B cell (primary cell): ENCODE data around the gene DDI2. TPM values are rescaled to one million over a fixed set of nuclear protein-coding genes. Genes with fewer than 3 reads are reported as not detected.

Experiments
- ATAC-seq: fragments of 200-7000 bp; cut with Tn5 transposase; one replicate; pipeline ENCODE4 v1.10.0; 2021; ENCODE audit warnings: low read depth, mild to moderate bottlenecking, moderate number of reproducible peaks, moderate library complexity
- CTCF ChIA-PET: fragments of 350-600 bp; sonication (Branson Sonifier 250); formaldehyde crosslinking; loops from one replicate; lab custom pipeline; 2021; ENCODE audit warnings: antibody characterized with exemption, inconsistent platforms; lab: Charles Lee
- POLR2A ChIA-PET: fragments of 350-600 bp; sonication (Branson Sonifier 250); formaldehyde crosslinking; loops from one replicate; lab custom pipeline; 2021; ENCODE audit warnings: antibody characterized with exemption; lab: Charles Lee
- DNase-seq: peaks from one replicate; pipeline ENCODE4 v3.0.0; 2013
- H2AFZ ChIP-seq: 2 replicates; pipeline ENCODE4 v1.6.1; 2012; ENCODE audit warnings: mild to moderate bottlenecking, low read depth, low read length; ENCODE audit not compliant: insufficient read depth, poor library complexity, severe bottlenecking
- H3K27ac ChIP-seq, 2 donors: 1 replicate in 1 of 2; 2 replicates in 1 of 2; pipeline ENCODE4 v1.5.1; 2012 to 2013; ENCODE audit warnings: low read length in 2 of 2, mild to moderate bottlenecking in 2 of 2, moderate library complexity in 1 of 2
- H3K27me3 ChIP-seq, 4 experiments: fragments of 200-600 bp in 1 of 4; sonication (generic) in 1 of 4; replicated peaks in 1 of 4; 1 replicate in 2 of 4; 2 replicates in 2 of 4; pipeline versions ENCODE4 v1.6.1 to v1.7.0; 2013 to 2016; ENCODE audit warnings: low read length in 3 of 4, mild to moderate bottlenecking in 2 of 4, mixed read lengths in 1 of 4, moderate library complexity in 1 of 4; ENCODE audit not compliant: insufficient read depth in 4 of 4, control insufficient read depth in 3 of 4; ENCODE audit errors: control extremely low read depth in 1 of 4
- H3K36me3 ChIP-seq, 2 experiments: replicated peaks in 1 of 2; 1 replicate in 1 of 2; 2 replicates in 1 of 2; pipeline versions ENCODE4 v1.6.1 to v1.7.1; 2013; ENCODE audit warnings: low read length in 1 of 2; ENCODE audit not compliant: insufficient read depth in 2 of 2, control insufficient read depth in 1 of 2; ENCODE audit errors: control extremely low read depth in 1 of 2, extremely low read depth in 1 of 2
- H3K4me1 ChIP-seq, 2 donors: fragments of 200-600 bp in 1 of 2; sonication (generic) in 1 of 2; 1 replicate in 1 of 2; 2 replicates in 1 of 2; pipeline versions ENCODE4 v1.5.1 to v1.6.1; 2013 to 2017; ENCODE audit warnings: low read length in 2 of 2; ENCODE audit not compliant: control insufficient read depth in 2 of 2, insufficient read depth in 2 of 2
- H3K4me2 ChIP-seq: replicated peaks from 2 replicates; pipeline ENCODE3; 2012; ENCODE audit warnings: mild to moderate bottlenecking, low read depth, low read length; ENCODE audit not compliant: poor library complexity, severe bottlenecking
- H3K4me3 ChIP-seq, 5 experiments: fragments of 200-600 bp in 1 of 5; sonication (generic) in 1 of 5; 1 replicate in 3 of 5; 2 replicates in 2 of 5; pipeline versions ENCODE4 v1.5.1 to v1.7.0; 2011 to 2016; ENCODE audit warnings: low read length in 4 of 5, mild to moderate bottlenecking in 4 of 5, low read depth in 2 of 5, control low read depth in 1 of 5, moderate library complexity in 1 of 5; ENCODE audit not compliant: insufficient read depth in 1 of 5; ENCODE audit errors: control extremely low read depth in 1 of 5, extremely low read depth in 1 of 5
- H3K79me2 ChIP-seq: fragments of 200-600 bp; sonication (generic); one replicate; pipeline ENCODE4 v1.6.0; 2016; ENCODE audit warnings: low read length; ENCODE audit not compliant: control insufficient read depth, insufficient read depth
- H3K9ac ChIP-seq: fragments of 200-600 bp; sonication (generic); 2 replicates; pipeline ENCODE4 v1.6.1; 2017; ENCODE audit warnings: mild to moderate bottlenecking, low read length, moderate library complexity
- H3K9me3 ChIP-seq, 3 donors: one replicate each; pipeline versions ENCODE4 v1.6.1 to v1.7.1; 2013; ENCODE audit warnings: low read length in 2 of 3; ENCODE audit not compliant: control insufficient read depth in 2 of 3, insufficient read depth in 1 of 3; ENCODE audit errors: control extremely low read depth in 1 of 3
- H4K20me1 ChIP-seq: 2 replicates; pipeline ENCODE4 v1.6.0; 2012; ENCODE audit warnings: mild to moderate bottlenecking, low read length; ENCODE audit not compliant: insufficient read depth, control insufficient read depth, poor library complexity, severe bottlenecking
- H3K27ac Mint-ChIP-seq: one replicate; pipeline ENCODE4 v1.8.0; 2021; ENCODE audit warnings: mixed read lengths
- H3K27me3 Mint-ChIP-seq: one replicate; pipeline ENCODE4 v1.8.0; 2021; ENCODE audit warnings: mixed read lengths
- H3K4me1 Mint-ChIP-seq: one replicate; pipeline ENCODE4 v1.8.0; 2021; ENCODE audit warnings: mixed read lengths
- H3K4me3 Mint-ChIP-seq: one replicate; pipeline ENCODE4 v1.8.0; 2021; ENCODE audit warnings: mixed read lengths
- H3K9me3 Mint-ChIP-seq: one replicate; pipeline ENCODE4 v1.8.0; 2022; ENCODE audit warnings: mixed read lengths; ENCODE audit not compliant: insufficient read depth
- CTCF ChIP-seq: fragments of 200-600 bp; IDR thresholded peaks from one replicate; pipeline ENCODE4 v1.8.0; 2022; ENCODE audit warnings: antibody characterized with exemption, mild to moderate bottlenecking
- EZH2 ChIP-seq: IDR thresholded peaks from 2 replicates; pipeline ENCODE4 v1.6.1; 2012; ENCODE audit warnings: borderline replicate concordance, low read depth, mild to moderate bottlenecking, moderate library complexity, low read length; ENCODE audit not compliant: insufficient read depth, poor library complexity, severe bottlenecking
- WGBS: methylation state at CpG from one replicate; pipeline ENCODE4 v1.1.5; 2013; ENCODE audit warnings: missing lambda C conversion rate; ENCODE audit not compliant: insufficient coverage; 5-methylcytosine and 5-hydroxymethylcytosine counted together
- intact Hi-C: fragments of 100-400 bp; cut with micrococcal nuclease; formaldehyde crosslinking; loops from one replicate; pipeline ENCODE4 v1.10.0; 2022
- polyA plus RNA-seq: library from polyadenylated mRNA; depleted of rRNA; stranded (reverse); fragments of >200 nt; gene quantifications from 2 replicates; pipeline ENCODE4 v1.2.3, GENCODE V29; 2012
- total RNA-seq, 2 donors: library from RNA; stranded (reverse); fragments of 120-200 nt in 1 of 2; gene quantifications; 1 replicate in 1 of 2; 2 replicates in 1 of 2; pipeline versions ENCODE4 v1.2.3 to v1.2.4, GENCODE V29; 2013 to 2022

DDI2 gene
- total and polyA plus RNA-seq, 2 donors (not counting 1 experiment from before 2014, with no cell fraction given): 8.5 to 61.0 TPM

GRCh38 chr1:15682936-15683341 lies 65.7 kb downstream of the DDI2 start:
- H3K27me3 Mint-ChIP-seq: no peaks in the 10 kb centered on the region
- DNase-seq (peak; percentile 39), ATAC-seq (no peak)
- WGBS: 95% methylated on average over 4 of the region's 4 CpGs
- H3K4me1 ChIP-seq: peaks cover 41 to 64% of the 10 kb centered on the region in 2 donors
- H3K4me2 ChIP-seq: peak overlapping the region; percentile 100
- ChIA-PET POLR2A (interaction anchor here (3.3 kb wide), 1 partner anchor 13 kb away, joined by 20 read pairs; no protein-coding TSS in a partner anchor), CTCF (no interaction called here)
- no peaks in the 10 kb centered on the region for H3K36me3 ChIP-seq
- peaks cover 44% of the 10 kb centered on the region for H3K79me2 ChIP-seq
- peaks cover 65% of the 10 kb centered on the region for H3K4me1 Mint-ChIP-seq
- H2AFZ ChIP-seq: peak overlapping the region; percentile 32
- intact Hi-C loops: loop anchor here (1.0 to 5.0 kb wide), 3 partner anchors 14 to 284 kb away; partner anchors contain the start of gene CASP9
- peaks cover 8% of the 10 kb centered on the region for H4K20me1 ChIP-seq
- H3K9me3 ChIP-seq: peaks cover 0 to 10% (median 0%) of the 10 kb centered on the region in 3 donors
- peak overlapping the region; percentile 99 for H3K27ac ChIP-seq
- H3K4me3 ChIP-seq: peak overlapping the region in 1 of 5 experiments; percentile 18
- H3K9me3 Mint-ChIP-seq: no peaks in the 10 kb centered on the region
- H3K9ac ChIP-seq: peak overlapping the region; percentile 6
- TF ChIP-seq EZH2 (no peak), CTCF (no peak)
- peak overlapping the region; percentile 76 for H3K4me3 Mint-ChIP-seq
- peak overlapping the region; percentile 95 for H3K27ac Mint-ChIP-seq
- H3K27me3 ChIP-seq: no peaks in the 10 kb centered on the region

- peaks cover 0 to 8% (median 0%) of the 10 kb centered on the region in 3 donors for H3K9me3 ChIP-seq
- Mint-ChIP-seq H3K27ac (peak overlapping the region; percentile 95), H3K4me1 (peaks cover 65% of the 10 kb centered on the region), H3K27me3 (no peaks in the 10 kb centered on the region), H3K9me3 (no peaks in the 10 kb centered on the region), H3K4me3 (peak overlapping the region; percentile 76)
- ATAC-seq (no peak), DNase-seq (peak; percentile 20)
- TF ChIP-seq CTCF (no peak), EZH2 (no peak)
- no peaks in the 10 kb centered on the region for H3K36me3 ChIP-seq
- peak overlapping the region; percentile 99 for H3K27ac ChIP-seq
- H3K9ac ChIP-seq: peak overlapping the region; percentile 98
- 38% methylated on average over 18 of the region's 18 CpGs for WGBS
- intact Hi-C loops: loop anchor here (2.0 to 5.0 kb wide), 3 partner anchors 67 to 284 kb away; partner anchors contain the start of genes CASP9 and DDI2
- H3K4me2 ChIP-seq: peak overlapping the region; percentile 100
- CTCF ChIA-PET: no interaction called here
- H3K4me1 ChIP-seq: peaks cover 41 to 62% of the 10 kb centered on the region in 2 donors
- POLR2A ChIA-PET: no interaction called here
- H3K27me3 ChIP-seq: no peaks in the 10 kb centered on the region
- peak overlapping the region; percentile 14 to 93 (median 85) for H3K4me3 ChIP-seq
- peaks cover 49% of the 10 kb centered on the region for H3K79me2 ChIP-seq
- H2AFZ ChIP-seq: peak overlapping the region; percentile 71
- H4K20me1 ChIP-seq: peaks cover 10% of the 10 kb centered on the region
Observed at GRCh38 chr1:15683345-15684039, 66.2 kb downstream of the DDI2 start.
